GM21515 (cell line): ENCODE data around the gene KRT38.
"Not testable (repeated sequence)": the region's sequence is repeated elsewhere in the genome, so short reads cannot be mapped to it uniquely, and the experiment has no call there.

ENCODE experiments used
- ATAC-seq: cut with Tn5 transposase; IDR thresholded peaks from one replicate; pipeline ENCODE4 v1.9.1; 2021; ENCODE audit not compliant: unreplicated experiment

KRT38 gene

GRCh38 chr17:41422586-41422985 lies 18.2 kb downstream of the KRT38 start:
- not testable (repeated sequence) for ATAC-seq

- no peak for ATAC-seq
Measured at GRCh38 chr17:41421617-41422016, 19.2 kb downstream of the KRT38 start.

- no peak for ATAC-seq
Measured at GRCh38 chr17:41421116-41421515, 19.7 kb downstream of the KRT38 start.

GRCh38 chr17:41420134-41420533 lies 20.6 kb downstream of the KRT38 start:
- ATAC-seq: no peak

DNA sequence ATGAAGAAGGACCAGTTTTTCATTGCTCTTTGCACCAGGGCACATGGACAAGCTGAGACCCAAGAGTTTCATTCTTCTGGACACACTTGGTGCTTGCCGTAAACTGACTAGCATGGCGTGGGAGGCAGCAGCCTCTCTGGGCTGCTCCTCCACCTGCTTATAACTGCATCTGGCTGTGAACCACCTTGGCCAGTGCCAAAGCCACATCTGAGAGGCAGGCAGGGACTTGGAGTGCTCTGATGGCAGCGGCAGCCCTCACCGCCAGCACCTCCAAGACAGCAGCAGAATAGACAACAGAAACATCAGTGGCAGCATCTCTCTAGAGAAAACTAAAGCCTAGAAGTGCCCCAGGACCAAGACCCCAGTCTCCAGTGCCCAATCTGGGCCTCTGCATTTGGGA lies 21.1 kb downstream of the KRT38 start:
- ATAC-seq: no peak

DNA sequence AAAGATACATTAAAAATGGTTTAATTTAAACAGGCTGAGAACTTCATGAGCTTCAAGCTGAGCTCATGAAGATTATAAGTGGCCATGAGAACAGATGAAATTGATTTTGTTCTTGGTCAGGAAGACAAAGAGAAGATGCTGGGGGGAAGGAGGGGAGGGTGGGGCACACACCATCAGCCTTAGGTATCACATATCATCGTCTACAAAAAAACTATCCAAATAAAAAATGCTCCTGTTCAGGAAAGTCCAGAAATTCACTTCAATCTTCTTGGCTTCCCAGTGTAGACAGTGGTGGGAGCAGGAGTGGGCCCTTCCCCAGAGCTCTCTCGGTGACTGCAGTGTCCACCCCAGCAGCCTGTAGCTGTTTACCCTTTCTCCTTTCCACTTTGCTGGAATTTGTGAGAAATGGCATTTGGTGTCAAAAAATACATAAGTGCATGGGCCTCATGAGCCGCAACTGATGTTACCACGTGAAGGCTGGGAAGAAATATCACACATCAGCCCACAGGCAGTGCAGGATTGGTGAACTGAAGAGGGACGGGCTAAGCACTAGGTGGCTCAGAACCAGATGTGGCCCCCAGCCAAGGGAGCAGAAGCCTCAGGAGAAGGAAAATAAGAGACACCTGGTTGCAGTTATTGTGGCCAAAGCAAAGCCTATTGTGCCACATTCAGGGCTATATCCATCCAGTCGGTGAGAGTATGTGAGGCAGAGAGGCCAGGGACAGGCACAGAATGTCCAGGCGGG lies 22.5 kb downstream of the KRT38 start:
- no peak for ATAC-seq

DNA sequence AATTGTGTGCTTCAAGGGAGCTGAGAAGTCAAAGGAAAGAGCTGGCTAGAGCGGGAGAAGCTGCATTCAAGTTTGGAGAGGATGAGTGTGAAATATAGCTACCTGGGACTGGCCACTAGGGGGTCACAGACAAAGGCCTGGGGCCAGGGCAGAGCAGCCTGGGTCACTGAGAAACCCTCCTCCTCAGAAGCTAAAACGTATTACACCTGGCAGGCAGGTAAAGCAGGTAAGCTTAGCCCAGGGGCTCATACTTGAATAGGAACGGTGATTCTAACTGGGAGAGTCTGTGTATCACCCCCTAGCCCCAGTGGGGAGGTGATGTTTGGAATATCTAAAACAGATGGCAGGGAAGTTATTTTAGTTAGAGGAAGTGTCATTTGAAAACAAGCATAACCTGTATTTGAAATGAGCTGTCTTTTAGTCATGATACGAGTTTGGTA lies 23.2 kb downstream of the KRT38 start:
- ATAC-seq: no peak

DNA sequence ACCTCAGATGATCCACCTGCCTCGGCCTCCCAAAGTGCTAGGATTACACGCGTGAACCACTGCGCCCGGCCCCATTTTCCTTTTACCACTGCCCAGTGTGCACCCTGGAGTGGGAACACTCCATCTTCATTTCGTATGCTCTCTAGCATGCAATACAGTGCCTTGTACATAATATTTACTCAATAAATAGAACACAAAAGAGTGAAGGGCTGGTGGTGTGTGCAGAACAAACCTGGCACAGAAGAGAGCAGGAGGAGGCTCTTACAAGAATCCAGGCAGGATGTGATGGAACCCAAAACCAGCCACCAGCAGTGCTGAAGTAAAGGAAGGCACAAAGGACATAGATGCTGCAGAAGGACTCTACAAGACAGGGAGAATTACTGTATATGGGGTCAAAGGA lies 23.7 kb downstream of the KRT38 start:
- ATAC-seq: no peak

DNA sequence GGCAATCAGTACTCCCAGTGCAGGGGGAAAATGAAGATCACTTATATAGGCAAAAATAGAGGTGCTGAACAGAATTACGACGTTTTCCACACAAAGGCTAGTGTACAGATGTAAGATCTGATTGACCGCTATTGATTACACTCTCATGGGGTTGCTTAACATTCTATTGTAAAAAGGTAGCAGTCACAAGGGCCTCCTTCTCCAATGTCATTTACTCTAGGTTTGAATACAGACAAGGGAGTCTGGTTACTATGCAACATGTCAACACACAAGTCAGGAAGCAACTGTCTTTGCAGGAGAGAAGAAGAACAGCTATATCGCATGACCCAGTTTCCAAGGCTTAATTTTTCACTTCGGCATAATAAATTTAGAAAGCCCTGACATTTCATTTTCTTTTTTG lies 24.3 kb downstream of the KRT38 start:
- ATAC-seq: no peak

- ATAC-seq: no peak
Measured at GRCh38 chr17:41415833-41416335, 24.9 kb downstream of the KRT38 start.

DNA sequence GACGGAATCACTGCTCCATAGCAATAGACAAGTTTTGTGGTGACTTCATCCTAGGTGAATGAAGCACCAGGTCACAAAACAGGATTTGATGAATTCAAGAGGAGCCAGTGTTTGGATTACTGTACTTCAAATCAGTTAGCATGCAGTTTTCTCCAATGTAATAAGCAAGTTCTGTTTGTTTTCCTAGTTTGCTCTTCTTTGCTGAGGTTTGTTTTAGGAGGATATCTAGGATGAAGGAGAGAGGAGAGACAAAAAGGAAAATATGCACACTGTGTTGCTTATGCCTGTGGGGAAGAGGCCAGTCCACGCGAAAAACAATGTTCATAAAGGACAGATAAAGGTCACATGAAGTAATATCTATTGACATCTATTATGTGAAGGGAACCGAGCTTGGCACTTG lies 25.4 kb downstream of the KRT38 start:
- ATAC-seq: no peak

GRCh38 chr17:41413982-41414381 lies 26.8 kb downstream of the KRT38 start:
- no peak for ATAC-seq

GRCh38 chr17:41413353-41413957 lies 27.3 kb downstream of the KRT38 start:
- ATAC-seq: no peak

DNA sequence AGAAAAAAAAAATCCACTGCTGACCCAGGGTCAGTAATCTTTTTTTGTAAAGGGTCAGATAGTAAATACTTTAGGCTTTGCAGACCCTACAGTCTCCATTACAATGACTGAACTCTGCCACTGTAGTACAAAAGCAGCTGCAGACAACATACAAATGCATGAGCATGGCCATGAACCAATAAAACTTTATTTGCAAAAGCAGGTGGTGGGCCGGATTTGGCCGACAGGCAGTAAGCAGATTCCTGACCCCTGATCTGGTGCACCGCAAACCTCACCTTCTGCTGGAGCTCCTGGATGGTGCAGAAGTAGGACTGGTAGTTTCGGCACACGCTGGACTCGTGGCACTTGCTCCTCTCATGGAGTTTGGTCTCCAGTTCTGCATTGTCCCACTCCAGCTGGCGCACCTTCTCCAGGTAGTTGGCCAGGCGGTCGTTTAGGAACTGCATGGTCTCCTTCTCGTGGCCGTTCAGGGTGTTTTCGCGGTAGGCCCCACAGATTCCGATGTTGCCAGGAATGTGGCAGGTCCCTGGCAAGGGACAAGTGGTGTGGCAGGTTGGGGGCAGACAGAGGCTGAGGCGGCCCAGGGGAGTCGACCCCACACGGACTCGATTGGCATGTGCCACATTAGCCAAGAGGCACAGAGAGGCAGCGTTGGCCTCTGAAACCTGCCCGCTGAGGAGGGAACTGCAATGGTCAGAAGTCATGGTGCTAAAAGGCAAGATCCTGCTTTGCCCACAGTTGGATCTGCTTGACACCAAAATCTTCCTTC lies 29.5 kb downstream of the KRT38 start:
- ATAC-seq: no peak

DNA sequence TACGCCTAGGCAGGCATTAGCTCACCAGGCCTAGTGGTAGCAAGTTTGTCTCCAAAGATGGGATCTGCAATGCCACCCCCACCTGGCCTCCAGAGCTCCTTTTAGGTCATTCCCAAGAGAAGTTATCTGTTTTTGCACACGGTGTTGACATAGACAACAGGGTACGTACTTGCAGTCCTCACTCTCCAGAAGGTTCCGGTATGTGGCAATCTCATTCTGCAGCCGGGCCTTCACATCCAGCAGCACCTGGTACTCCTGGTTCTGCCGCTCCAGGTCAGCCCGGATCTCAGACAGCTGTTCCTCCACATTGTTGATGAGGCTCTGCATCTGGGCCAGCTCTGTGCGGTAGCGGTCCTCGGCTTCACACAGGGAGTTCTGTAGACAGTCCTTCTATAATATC lies 33.6 kb downstream of the KRT38 start:
- no peak for ATAC-seq

GRCh38 chr17:41406205-41406604 lies 34.6 kb downstream of the KRT38 start:
- ATAC-seq: no peak

- no peak for ATAC-seq
Measured at GRCh38 chr17:41404024-41404671, 36.6 kb downstream of the KRT38 start.

DNA sequence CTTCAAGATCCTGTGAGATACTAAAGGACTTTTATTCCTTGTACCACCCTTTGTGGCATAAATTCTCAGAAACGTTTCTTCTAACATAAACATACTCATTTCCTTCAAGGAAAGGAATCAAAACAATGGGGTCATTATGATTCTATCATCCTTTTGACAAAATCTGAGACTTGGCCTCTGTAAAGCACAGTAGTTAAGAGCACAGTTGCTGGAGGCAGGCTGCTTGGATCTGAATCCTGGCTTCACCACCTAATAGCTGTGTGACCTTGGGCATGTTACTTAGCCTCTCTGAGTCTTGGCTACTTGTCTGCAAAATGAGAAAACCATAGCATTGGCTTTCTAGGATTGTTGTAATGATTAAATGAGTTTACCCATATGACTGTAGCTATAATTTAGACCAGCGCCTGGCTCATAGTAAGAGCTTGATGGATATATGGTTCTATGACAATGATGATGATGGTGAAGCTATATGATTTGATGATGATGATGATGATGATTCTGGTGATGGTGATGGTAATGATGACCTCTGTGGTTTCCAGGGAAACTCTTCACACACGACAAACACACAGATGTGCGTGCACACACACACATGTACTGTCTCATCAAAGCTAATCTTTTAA lies 37.3 kb downstream of the KRT38 start:
- ATAC-seq: no peak

DNA sequence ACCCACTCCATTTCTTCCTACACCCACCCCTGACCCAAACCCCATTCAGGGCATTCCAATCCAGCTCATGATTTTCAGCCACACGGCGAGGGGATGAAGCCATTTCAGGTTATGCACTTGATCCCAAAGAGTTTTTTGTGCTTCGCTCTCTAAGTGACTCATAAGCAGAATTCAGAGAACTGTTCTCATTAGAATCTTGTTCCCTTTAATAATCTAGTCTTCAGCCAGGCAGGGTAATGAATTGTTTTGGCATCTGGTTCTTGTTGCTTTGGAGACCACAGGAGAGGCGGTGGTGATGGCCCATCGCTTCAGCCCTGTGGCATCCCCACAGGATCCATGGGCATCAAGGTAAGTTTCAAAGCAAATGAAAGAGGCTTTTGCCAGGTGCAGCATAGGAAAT lies 38.6 kb downstream of the KRT38 start:
- ATAC-seq: no peak

DNA sequence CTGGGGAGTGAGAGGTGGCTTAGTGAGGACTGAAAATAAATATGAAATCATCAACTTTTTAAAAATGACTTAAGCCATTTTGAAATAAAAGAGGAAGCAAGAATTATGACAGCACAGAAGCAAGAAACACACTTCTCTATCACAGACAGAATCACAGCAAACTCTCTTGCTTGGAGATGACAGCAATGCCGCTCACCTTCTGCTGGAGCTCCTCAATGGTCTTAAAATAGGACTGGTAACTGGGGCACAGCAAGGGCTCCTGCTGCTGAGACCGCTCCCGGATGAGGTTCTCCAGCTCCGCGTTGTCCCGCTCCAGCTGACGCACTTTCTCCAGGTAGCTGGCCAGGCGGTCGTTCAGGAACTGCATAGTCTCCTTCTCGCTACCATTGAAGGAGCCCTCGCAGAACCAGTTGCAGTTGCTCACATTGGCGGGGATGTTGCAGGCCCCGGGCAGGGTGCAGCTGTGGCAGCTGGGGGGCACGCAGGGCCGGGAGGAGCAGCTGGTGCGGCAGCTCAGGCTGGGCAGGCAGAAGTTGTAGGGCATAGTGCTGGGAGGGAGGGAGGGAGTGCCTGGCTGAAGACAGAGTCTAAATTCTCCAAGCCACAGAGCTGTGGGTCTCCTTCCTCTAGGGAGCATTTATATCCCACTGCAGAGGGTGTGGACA lies 43.7 kb downstream of the KRT38 start, which contains the start of gene KRT31:
KRT31 (minus strand) TSS at position 613 of the 665 bp plus-strand sequence; CDS start at position 544, 69 bp downstream.
- ATAC-seq: no peak
